Astrocyte (in vitro differentiated cells and primary cell): ENCODE measurements around the gene CEP95. TPM values are rescaled to one million over a fixed set of nuclear protein-coding genes. Genes with fewer than 3 reads are reported as not detected.

ENCODE experiments used
- DNase-seq: peaks from one replicate; pipeline ENCODE4 v3.0.0-alpha.2; 2010; ENCODE audit warnings: low read depth
- FAIRE-seq: peaks from 2 replicates; lab custom pipeline; 2011; peaks lifted over from hg19 to GRCh38; lab: Jason Lieb, UNC
- H2AFZ ChIP-seq: 2 replicates; pipeline ENCODE4 v1.6.0; 2012; ENCODE audit warnings: low read depth, low read length, inconsistent platforms
- H3K27ac ChIP-seq: 2 replicates; pipeline ENCODE4 v1.5.1; 2011; ENCODE audit warnings: low read depth, low read length, inconsistent platforms
- H3K27me3 ChIP-seq: 2 replicates; pipeline ENCODE4 v1.6.0; 2011; ENCODE audit warnings: low read length, inconsistent platforms; ENCODE audit not compliant: insufficient read depth
- H3K36me3 ChIP-seq: 2 replicates; pipeline ENCODE4 v1.5.1; 2011; ENCODE audit warnings: low read length, inconsistent platforms; ENCODE audit not compliant: insufficient read depth
- H3K4me1 ChIP-seq: 2 replicates; pipeline ENCODE4 v1.5.1; 2011; ENCODE audit warnings: low read length, inconsistent platforms; ENCODE audit not compliant: insufficient read depth
- H3K4me2 ChIP-seq: 2 replicates; pipeline ENCODE4 v1.6.0; 2012; ENCODE audit warnings: low read length, inconsistent platforms
- H3K4me3 ChIP-seq: 2 replicates; pipeline ENCODE4 v1.5.1; 2011; ENCODE audit warnings: low read depth, mild to moderate bottlenecking, low read length, inconsistent platforms; ENCODE audit not compliant: insufficient read depth
- H3K79me2 ChIP-seq: 2 replicates; pipeline ENCODE4 v1.6.0; 2012; ENCODE audit warnings: mild to moderate bottlenecking, low read length, inconsistent platforms; ENCODE audit not compliant: insufficient read depth
- H3K9ac ChIP-seq: 2 replicates; pipeline ENCODE4 v1.6.0; 2012; ENCODE audit warnings: mild to moderate bottlenecking, low read length, inconsistent platforms
- H3K9me3 ChIP-seq: 2 replicates; pipeline ENCODE4 v1.5.1; 2012; ENCODE audit warnings: low read depth, mild to moderate bottlenecking, low read length, inconsistent platforms; ENCODE audit not compliant: insufficient read depth
- H4K20me1 ChIP-seq: 2 replicates; pipeline ENCODE4 v1.6.0; 2012; ENCODE audit warnings: low read length, inconsistent platforms; ENCODE audit not compliant: insufficient read depth
- H3K27ac Mint-ChIP-seq: one replicate; pipeline ENCODE4 v1.8.0; 2021; ENCODE audit warnings: mild to moderate bottlenecking, mixed read lengths; ENCODE audit not compliant: unreplicated experiment
- H3K27me3 Mint-ChIP-seq: one replicate; pipeline ENCODE4 v1.8.0; 2021; ENCODE audit warnings: low read depth, mixed read lengths; ENCODE audit not compliant: unreplicated experiment
- H3K36me3 Mint-ChIP-seq: one replicate; pipeline ENCODE4 v1.8.0; 2021; ENCODE audit warnings: low read depth, mixed read lengths; ENCODE audit not compliant: unreplicated experiment
- H3K4me1 Mint-ChIP-seq: one replicate; pipeline ENCODE4 v1.8.0; 2021; ENCODE audit warnings: low read depth, mixed read lengths; ENCODE audit not compliant: unreplicated experiment
- H3K4me3 Mint-ChIP-seq: one replicate; pipeline ENCODE4 v1.8.0; 2021; ENCODE audit warnings: mild to moderate bottlenecking, moderate library complexity, mixed read lengths; ENCODE audit not compliant: unreplicated experiment
- H3K9me3 Mint-ChIP-seq: one replicate; pipeline ENCODE4 v1.8.0; 2021; ENCODE audit warnings: mild to moderate bottlenecking, mixed read lengths; ENCODE audit not compliant: unreplicated experiment
- CTCF ChIP-seq: IDR thresholded peaks from 2 replicates; pipeline ENCODE4 v1.5.1; 2011; ENCODE audit warnings: low read depth, mild to moderate bottlenecking, inconsistent platforms, low read length, moderate library complexity; ENCODE audit not compliant: insufficient read depth
- EZH2 ChIP-seq: IDR thresholded peaks from 2 replicates; pipeline ENCODE4 v1.6.1; 2012; ENCODE audit warnings: mild to moderate bottlenecking, low read length, inconsistent platforms; ENCODE audit not compliant: insufficient read depth
- microRNA-seq: library from miRNA; unstranded; fragments of <30 nt; microRNA quantifications from one replicate; pipeline ENCODE4 v1.2.0, GENCODE V29; 2020
- total RNA-seq: library from RNA; stranded (reverse); gene quantifications from 2 replicates; pipeline ENCODE4 v1.2.1, GENCODE V29; 2021

CEP95 gene
- total RNA-seq, 1 donor from 2014 or later: 35.2 TPM

- H3K36me3 Mint-ChIP-seq: peaks cover 19% of the 10 kb centered on the region
- H3K9me3 ChIP-seq: no peaks in the 10 kb centered on the region
- H3K4me1 Mint-ChIP-seq: peaks cover 9% of the 10 kb centered on the region
- no peaks in the 10 kb centered on the region for H3K27me3 Mint-ChIP-seq
- no peak overlapping the region for H3K9ac ChIP-seq
- no peak overlapping the region for H3K27ac ChIP-seq
- no peak for TF ChIP-seq CTCF
- TF ChIP-seq EZH2: no peak
- H3K79me2 ChIP-seq: peaks cover 71% of the 10 kb centered on the region
- FAIRE-seq (no peak), DNase-seq (no peak)
- no peak overlapping the region for H3K4me3 ChIP-seq
- H3K4me3 Mint-ChIP-seq: no peak overlapping the region
- H4K20me1 ChIP-seq: peaks cover 31% of the 10 kb centered on the region
- no peak overlapping the region for H3K27ac Mint-ChIP-seq
- peaks cover 2% of the 10 kb centered on the region for H3K4me1 ChIP-seq
- H3K36me3 ChIP-seq: peaks cover 33% of the 10 kb centered on the region
- H3K27me3 ChIP-seq: no peaks in the 10 kb centered on the region
- H3K9me3 Mint-ChIP-seq: no peaks in the 10 kb centered on the region
- H3K4me2 ChIP-seq: no peak overlapping the region
- H2AFZ ChIP-seq: no peak overlapping the region
Measured at GRCh38 chr17:64585146-64585545, 78.4 kb downstream of the CEP95 start.

Small RNAs within 50 kb of the gene (microRNA-seq; reads per million reads assigned to microRNA genes)
- 24.1 reads per million, percentile 48 among the genes with 10 or more reads in this experiment for gene MIR3064
- gene MIR5047: not detected

Other genes with a start within 250 kb of the CEP95 start
- gene TEX2, start 243.7 kb upstream of the CEP95 start, total RNA-seq: 56.1 and 58.2 TPM in 2 replicates
- 0.02 and 0.05 TPM in 2 replicates for gene PECAM1, start 116.1 kb upstream of the CEP95 start, total RNA-seq
- gene MILR1, start 57.9 kb upstream of the CEP95 start, total RNA-seq: 0.91 and 1.9 TPM in 2 replicates
- gene POLG2, start 9.9 kb upstream of the CEP95 start, total RNA-seq: 13.7 and 16.2 TPM in 2 replicates
- 549 and 555 TPM in 2 replicates for gene DDX5, start 688 bp upstream of the CEP95 start, total RNA-seq
- 104 and 126 TPM in 2 replicates for gene SMURF2, start 155.3 kb downstream of the CEP95 start, total RNA-seq